Measurements from ENCODE around the gene ARHGEF26. TPM values are rescaled to one million over a fixed set of nuclear protein-coding genes. Genes with fewer than 3 reads are reported as not detected.

Gene ARHGEF26
- total and polyA plus RNA-seq, 9 donors, result 9.4 to 20.1 (median 12.2) TPM

DNA sequence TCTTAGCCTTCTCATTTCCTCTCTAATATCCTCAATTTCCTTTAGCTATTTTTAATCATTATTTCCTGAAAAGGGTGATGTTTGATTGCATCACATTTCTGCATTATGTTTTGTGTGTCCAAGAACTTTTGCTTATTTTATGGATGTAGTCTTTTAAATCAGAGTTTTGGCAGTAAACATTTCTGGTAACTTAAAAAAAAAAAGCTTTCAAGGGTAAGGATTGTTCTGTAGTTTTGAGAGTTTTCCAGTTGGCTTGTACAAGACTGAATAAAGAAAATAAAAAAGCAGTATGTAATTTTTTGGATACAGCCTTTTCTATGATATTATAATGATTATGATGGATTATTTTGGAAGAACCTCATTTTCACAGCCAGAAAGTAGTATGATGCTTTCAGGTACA, 103.7 kb downstream of the ARHGEF26 start:
- H3K36me3 ChIP-seq (ENCODE audit: control insufficient read depth, insufficient read depth, low read length), result peaks cover 5% of the 10 kb centered on the region
- H3K4me3 ChIP-seq (ENCODE audit: low read length), result no peak overlapping the region
- H3K9me3 ChIP-seq (replicated peaks; ENCODE audit: control insufficient read depth, low read depth, low read length), result no peaks in the 10 kb centered on the region
- H3K27me3 ChIP-seq (ENCODE audit: control insufficient read depth, insufficient read depth, low read length), result no peaks in the 10 kb centered on the region
- DNase-seq, result peak; percentile 89
- peaks cover 5% of the 10 kb centered on the region for H3K4me1 ChIP-seq (ENCODE audit: control insufficient read depth, insufficient read depth, low read length)
- H3K27ac ChIP-seq (ENCODE audit: low read length), result peak overlapping the region; percentile 78

DNA sequence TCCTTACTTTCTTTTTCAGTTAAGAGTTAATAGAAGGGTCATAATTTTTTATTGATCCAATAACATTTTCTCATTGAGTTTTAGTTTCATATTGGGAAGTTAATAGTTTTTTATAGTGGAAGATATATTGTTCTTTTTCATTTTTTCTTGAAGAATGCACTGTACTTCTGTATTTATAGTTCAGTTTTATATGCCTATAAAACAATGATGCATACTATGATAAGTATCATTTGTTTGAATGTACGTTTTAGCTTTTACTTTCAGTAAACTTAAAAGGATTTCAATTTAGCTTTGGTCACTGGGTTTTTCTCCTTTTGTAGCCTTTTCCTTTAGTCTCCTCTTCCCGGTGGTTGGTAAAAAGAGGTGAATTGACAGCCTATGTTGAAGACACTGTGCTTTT, 104.3 kb downstream of the ARHGEF26 start:
- peaks cover 2% of the 10 kb centered on the region for H3K36me3 ChIP-seq (ENCODE audit: control insufficient read depth, insufficient read depth, low read length)
- H3K9me3 ChIP-seq (replicated peaks; ENCODE audit: control insufficient read depth, low read depth, low read length), result no peaks in the 10 kb centered on the region
- H3K27ac ChIP-seq (ENCODE audit: low read length), result no peak overlapping the region
- no peak for DNase-seq
- H3K4me1 ChIP-seq (ENCODE audit: control insufficient read depth, insufficient read depth, low read length), result peaks cover 5% of the 10 kb centered on the region
- WGBS (ENCODE audit: insufficient coverage), result no CpG with 5 or more reads among the region's 2 CpGs
- no peaks in the 10 kb centered on the region for H3K27me3 ChIP-seq (ENCODE audit: control insufficient read depth, insufficient read depth, low read length)
- H3K4me3 ChIP-seq (ENCODE audit: low read length), result no peak overlapping the region

DNA sequence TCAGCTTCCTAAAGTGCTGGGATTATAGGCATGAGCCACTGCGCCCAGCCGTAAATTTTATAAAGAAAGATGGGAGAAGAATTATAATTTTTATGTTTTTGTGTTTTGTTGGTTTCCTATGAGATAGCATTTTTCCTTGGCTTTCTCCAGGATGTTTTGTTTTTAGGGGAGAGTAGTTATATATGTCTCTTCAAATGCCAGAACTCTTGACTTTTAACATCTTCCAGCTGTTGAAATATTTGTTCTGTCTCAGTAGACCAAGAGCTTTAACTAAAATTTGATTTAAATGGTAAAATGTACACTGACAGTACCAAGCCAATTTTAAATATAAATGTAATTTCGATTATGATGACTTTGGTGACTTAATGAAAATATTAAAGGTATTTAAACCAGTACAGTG, 106.3 kb downstream of the ARHGEF26 start:
- no CpG with 5 or more reads among the region's 3 CpGs for WGBS (ENCODE audit: insufficient coverage)
- DNase-seq, result peak; percentile 83

DNA sequence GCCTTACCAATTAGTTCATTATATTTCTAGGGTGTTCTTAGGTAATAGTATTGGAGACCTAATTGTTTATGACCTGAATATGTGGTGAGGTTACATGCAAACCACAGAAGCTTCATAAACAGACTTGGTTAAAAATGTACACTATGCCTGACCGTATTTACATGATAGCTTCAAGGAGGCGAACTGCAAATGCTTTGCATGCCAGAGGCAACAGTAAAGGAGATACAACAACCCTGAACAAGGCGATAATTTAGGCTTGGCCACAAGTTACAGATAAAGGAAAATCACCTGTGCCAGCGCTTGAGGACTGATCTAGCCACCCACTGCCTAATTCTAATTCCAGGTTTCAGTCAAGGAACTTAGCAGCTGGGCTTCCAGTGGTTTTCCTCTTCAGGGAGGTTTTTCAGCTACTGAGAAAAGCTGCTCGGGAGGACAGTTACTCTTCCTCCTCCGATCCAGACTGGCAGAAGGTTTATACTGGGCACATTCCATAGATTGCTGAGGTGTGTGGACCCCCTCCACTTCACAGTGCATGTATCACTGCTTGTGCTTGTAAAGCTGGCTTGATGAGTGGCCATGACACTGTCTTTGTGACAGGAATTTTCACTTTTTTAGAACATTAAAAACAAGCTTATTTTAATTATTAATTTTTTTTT, 107.5 kb downstream of the ARHGEF26 start:
- 82% methylated on average over 5 of the region's 6 CpGs for WGBS (ENCODE audit: insufficient coverage)

More for the DNA sequence above, 106.3 kb downstream of the ARHGEF26 start:
- no peaks in the 10 kb centered on the region for H3K9me3 ChIP-seq (replicated peaks; ENCODE audit: control insufficient read depth, low read depth, low read length)
- H3K36me3 ChIP-seq (ENCODE audit: control insufficient read depth, insufficient read depth, low read length), result peaks cover 2% of the 10 kb centered on the region
- H3K4me3 ChIP-seq (ENCODE audit: low read length), result no peak overlapping the region
- peaks cover 5% of the 10 kb centered on the region for H3K4me1 ChIP-seq (ENCODE audit: control insufficient read depth, insufficient read depth, low read length)
- H3K27ac ChIP-seq (ENCODE audit: low read length), result no peak overlapping the region
- no peaks in the 10 kb centered on the region for H3K27me3 ChIP-seq (ENCODE audit: control insufficient read depth, insufficient read depth, low read length)

DNA sequence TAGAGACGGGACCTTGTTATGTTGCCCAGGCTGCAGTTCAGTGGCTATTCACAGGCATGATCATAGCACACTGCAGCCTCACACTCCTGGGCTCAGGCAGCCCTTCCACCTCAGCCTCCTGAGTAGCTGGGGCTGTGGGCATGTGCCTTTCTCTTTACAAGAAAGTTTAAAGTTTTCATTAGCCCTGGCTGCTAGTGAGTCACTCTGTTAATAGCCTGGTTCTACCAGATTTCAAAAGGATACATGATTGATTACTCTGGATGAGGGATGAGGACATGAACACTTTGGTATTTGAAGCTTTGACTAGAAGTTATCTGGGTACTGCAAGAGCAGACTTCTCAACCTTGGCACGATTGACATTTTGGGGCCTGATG, 108.0 kb downstream of the ARHGEF26 start:
- peaks cover 2% of the 10 kb centered on the region for H3K36me3 ChIP-seq (ENCODE audit: control insufficient read depth, insufficient read depth, low read length)
- H3K27ac ChIP-seq (ENCODE audit: low read length), result no peak overlapping the region
- no peaks in the 10 kb centered on the region for H3K27me3 ChIP-seq (ENCODE audit: control insufficient read depth, insufficient read depth, low read length)
- no peaks in the 10 kb centered on the region for H3K9me3 ChIP-seq (replicated peaks; ENCODE audit: control insufficient read depth, low read depth, low read length)
- H3K4me1 ChIP-seq (ENCODE audit: control insufficient read depth, insufficient read depth, low read length), result peaks cover 5% of the 10 kb centered on the region
- DNase-seq, result no peak
- no CpG with 5 or more reads among the region's 2 CpGs for whole genome bisulfite sequencing (ENCODE audit: insufficient coverage)
- H3K4me3 ChIP-seq (ENCODE audit: low read length), result no peak overlapping the region

More for the DNA sequence above, 107.5 kb downstream of the ARHGEF26 start:
- H3K4me1 ChIP-seq (ENCODE audit: control insufficient read depth, insufficient read depth, low read length), result peaks cover 5% of the 10 kb centered on the region
- H3K9me3 ChIP-seq (replicated peaks; ENCODE audit: control insufficient read depth, low read depth, low read length), result no peaks in the 10 kb centered on the region
- H3K27ac ChIP-seq (ENCODE audit: low read length), result no peak overlapping the region
- no peaks in the 10 kb centered on the region for H3K27me3 ChIP-seq (ENCODE audit: control insufficient read depth, insufficient read depth, low read length)
- H3K4me3 ChIP-seq (ENCODE audit: low read length), result no peak overlapping the region
- no peak for DNase-seq
- H3K36me3 ChIP-seq (ENCODE audit: control insufficient read depth, insufficient read depth, low read length), result peaks cover 2% of the 10 kb centered on the region

DNA sequence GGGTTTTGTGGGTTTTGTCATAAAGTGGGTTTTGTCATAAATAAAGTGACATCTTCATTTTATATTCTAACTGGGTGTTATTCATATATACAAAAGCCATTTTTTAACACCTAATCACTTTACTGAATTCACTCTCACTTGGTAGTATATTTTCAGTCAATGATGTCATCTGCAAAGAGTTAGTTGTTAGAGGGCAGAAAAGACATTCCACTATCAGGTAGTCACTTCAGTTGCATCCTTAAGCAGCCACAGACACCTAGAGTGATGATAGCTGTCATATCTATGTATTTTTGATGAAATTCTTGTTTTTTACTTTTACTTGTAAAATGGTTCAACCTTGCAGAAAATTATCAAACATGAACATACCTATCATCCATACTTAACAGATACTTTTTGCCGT, 114.1 kb downstream of the ARHGEF26 start:
- Histone ChIP-seq H3K9me3 (replicated peaks; ENCODE audit: control insufficient read depth, low read depth, low read length) (no peaks in the 10 kb centered on the region), H3K27me3 (ENCODE audit: control insufficient read depth, insufficient read depth, low read length) (no peaks in the 10 kb centered on the region), H3K4me3 (ENCODE audit: low read length) (no peak overlapping the region), H3K4me1 (ENCODE audit: control insufficient read depth, insufficient read depth, low read length) (no peaks in the 10 kb centered on the region), H3K27ac (ENCODE audit: low read length) (no peak overlapping the region), H3K36me3 (ENCODE audit: control insufficient read depth, insufficient read depth, low read length) (peaks cover 1% of the 10 kb centered on the region)
- WGBS (ENCODE audit: insufficient coverage), result no CpG with 5 or more reads among the region's 1 CpG
- DNase-seq, result no peak

DNA sequence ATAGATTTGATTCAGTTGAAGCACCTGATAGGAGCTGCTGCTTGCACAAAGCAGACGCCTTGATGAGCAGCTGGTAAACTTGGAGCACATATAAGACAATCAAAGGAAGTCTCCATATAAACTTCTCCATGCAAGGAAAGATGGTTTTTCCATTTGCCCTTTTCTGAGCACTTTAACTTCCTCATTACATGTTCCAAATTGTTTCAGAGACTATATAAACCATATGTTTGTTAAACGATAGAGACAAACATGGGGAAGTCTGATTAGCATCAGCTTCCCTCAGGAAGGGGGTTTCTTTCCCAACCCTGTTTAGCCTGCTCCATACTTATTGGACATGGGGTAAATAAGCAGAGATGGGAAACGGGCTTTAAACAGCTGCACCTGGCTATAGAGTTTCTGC, 115.1 kb downstream of the ARHGEF26 start:
- Histone ChIP-seq H3K9me3 (replicated peaks; ENCODE audit: control insufficient read depth, low read depth, low read length) (no peaks in the 10 kb centered on the region), H3K4me3 (ENCODE audit: low read length) (no peak overlapping the region), H3K27me3 (ENCODE audit: control insufficient read depth, insufficient read depth, low read length) (no peaks in the 10 kb centered on the region), H3K36me3 (ENCODE audit: control insufficient read depth, insufficient read depth, low read length) (peaks cover 4% of the 10 kb centered on the region), H3K4me1 (ENCODE audit: control insufficient read depth, insufficient read depth, low read length) (no peaks in the 10 kb centered on the region), H3K27ac (ENCODE audit: low read length) (no peak overlapping the region)
- peak; percentile 38 for DNase-seq
- WGBS (ENCODE audit: insufficient coverage), result 47% methylated on average over 2 of the region's 3 CpGs

DNA sequence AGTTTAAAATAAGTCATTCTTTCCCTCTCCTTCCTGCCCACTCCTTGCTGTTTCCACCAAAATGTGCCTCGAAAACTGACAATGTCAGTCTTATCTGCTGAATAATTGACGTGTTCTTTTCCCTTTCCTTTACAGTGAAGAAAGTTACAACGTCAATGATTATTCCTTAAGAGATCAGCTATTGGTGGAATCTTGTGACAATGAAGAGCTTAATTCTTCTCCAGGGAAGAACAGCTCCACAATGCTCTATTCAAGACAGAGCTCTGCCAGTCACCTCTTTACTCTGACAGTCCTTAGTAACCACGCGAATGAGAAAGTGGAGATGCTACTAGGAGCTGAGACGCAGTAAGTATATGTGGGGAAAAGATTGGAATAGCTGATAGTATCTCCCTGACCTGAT, 119.0 kb downstream of the ARHGEF26 start:
- Histone ChIP-seq H3K4me1 (ENCODE audit: control insufficient read depth, insufficient read depth, low read length) (no peaks in the 10 kb centered on the region), H3K27me3 (ENCODE audit: control insufficient read depth, insufficient read depth, low read length) (no peaks in the 10 kb centered on the region), H3K9me3 (replicated peaks; ENCODE audit: control insufficient read depth, low read depth, low read length) (no peaks in the 10 kb centered on the region), H3K36me3 (ENCODE audit: control insufficient read depth, insufficient read depth, low read length) (peaks cover 4% of the 10 kb centered on the region), H3K27ac (ENCODE audit: low read length) (no peak overlapping the region), H3K4me3 (ENCODE audit: low read length) (no peak overlapping the region)
- WGBS (ENCODE audit: insufficient coverage), result 100% methylated on average over 1 of the region's 6 CpGs
- no peak for DNase-seq

DNA sequence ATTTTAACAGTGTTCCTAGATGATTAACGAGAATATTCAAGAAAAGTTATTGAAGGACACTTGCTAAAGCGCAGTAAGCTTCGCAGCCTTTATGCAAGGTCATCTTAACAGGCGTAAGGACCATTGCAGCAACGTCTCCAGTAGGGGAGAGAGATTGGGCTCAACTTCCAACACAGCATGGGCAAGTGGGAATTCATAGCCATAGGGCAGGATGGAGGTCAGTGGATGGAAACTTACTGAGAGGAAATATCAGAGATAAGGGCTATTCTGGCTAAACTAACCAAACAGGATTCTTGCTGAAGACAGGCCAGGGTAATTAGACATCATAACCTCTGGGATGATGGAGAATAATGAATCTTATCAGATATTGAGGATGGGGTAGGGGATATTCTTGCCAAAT, 120.3 kb downstream of the ARHGEF26 start:
- Histone ChIP-seq H3K36me3 (ENCODE audit: control insufficient read depth, insufficient read depth, low read length) (peaks cover 4% of the 10 kb centered on the region), H3K4me3 (ENCODE audit: low read length) (no peak overlapping the region), H3K27me3 (ENCODE audit: control insufficient read depth, insufficient read depth, low read length) (no peaks in the 10 kb centered on the region), H3K9me3 (replicated peaks; ENCODE audit: control insufficient read depth, low read depth, low read length) (no peaks in the 10 kb centered on the region), H3K4me1 (ENCODE audit: control insufficient read depth, insufficient read depth, low read length) (no peaks in the 10 kb centered on the region), H3K27ac (ENCODE audit: low read length) (no peak overlapping the region)
- 90% methylated on average over 4 of the region's 5 CpGs for whole genome bisulfite sequencing (ENCODE audit: insufficient coverage)
- DNase-seq, result no peak

DNA sequence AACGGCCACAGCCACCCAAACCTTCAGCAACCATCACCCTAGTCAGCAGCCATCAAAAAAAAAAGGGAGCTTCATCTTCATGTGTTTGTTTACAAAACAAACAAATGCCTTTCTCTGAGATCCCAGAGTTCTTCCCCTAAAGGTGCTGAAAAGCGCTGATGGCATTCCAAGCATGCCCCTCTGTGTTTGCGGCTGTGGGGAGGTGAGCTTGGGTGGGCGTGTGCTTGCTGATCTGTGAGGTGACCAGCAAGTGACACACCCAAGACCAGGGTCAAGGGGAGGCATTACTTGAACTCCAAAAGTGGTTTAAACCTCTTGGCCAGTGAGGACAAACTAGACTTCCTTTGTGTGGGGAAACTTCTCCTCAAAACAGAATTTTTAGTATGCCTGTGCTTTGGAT, 121.6 kb downstream of the ARHGEF26 start:
- H3K9me3 ChIP-seq (replicated peaks; ENCODE audit: control insufficient read depth, low read depth, low read length), result no peaks in the 10 kb centered on the region
- no peaks in the 10 kb centered on the region for H3K27me3 ChIP-seq (ENCODE audit: control insufficient read depth, insufficient read depth, low read length)
- H3K4me1 ChIP-seq (ENCODE audit: control insufficient read depth, insufficient read depth, low read length), result peaks cover 2% of the 10 kb centered on the region
- WGBS (ENCODE audit: insufficient coverage), result 60% methylated on average over 2 of the region's 4 CpGs
- no peak overlapping the region for H3K4me3 ChIP-seq (ENCODE audit: low read length)
- no peak for DNase-seq
- H3K36me3 ChIP-seq (ENCODE audit: control insufficient read depth, insufficient read depth, low read length), result peaks cover 4% of the 10 kb centered on the region
- no peak overlapping the region for H3K27ac ChIP-seq (ENCODE audit: low read length)

DNA sequence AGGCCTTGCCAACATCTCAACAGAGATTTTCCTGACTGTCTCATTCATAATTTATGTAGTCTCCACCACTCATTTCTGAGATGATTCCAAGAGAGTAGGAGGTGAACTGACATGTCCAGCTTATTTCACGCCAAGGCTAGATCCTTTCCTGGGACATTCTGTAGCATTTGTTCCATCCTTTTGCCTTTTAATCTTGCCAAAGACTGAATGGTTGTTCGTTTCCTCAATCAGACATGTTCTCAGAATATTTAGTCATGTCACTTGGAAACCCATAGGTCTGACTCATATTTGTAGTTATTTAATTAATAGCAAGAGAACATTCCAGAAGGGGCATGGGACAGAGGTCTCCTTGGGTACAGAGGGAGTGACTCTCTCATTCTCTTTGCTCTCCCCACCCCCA, 122.2 kb downstream of the ARHGEF26 start:
- peak; percentile 58 for DNase-seq
- WGBS (ENCODE audit: insufficient coverage), result no CpG with 5 or more reads among the region's 2 CpGs
- H3K27me3 ChIP-seq (ENCODE audit: control insufficient read depth, insufficient read depth, low read length), result no peaks in the 10 kb centered on the region

More for the DNA sequence above, 122.2 kb downstream of the ARHGEF26 start:
- H3K4me3 ChIP-seq (ENCODE audit: low read length), result no peak overlapping the region
- peaks cover 2% of the 10 kb centered on the region for H3K4me1 ChIP-seq (ENCODE audit: control insufficient read depth, insufficient read depth, low read length)
- no peak overlapping the region for H3K27ac ChIP-seq (ENCODE audit: low read length)
- H3K9me3 ChIP-seq (replicated peaks; ENCODE audit: control insufficient read depth, low read depth, low read length), result no peaks in the 10 kb centered on the region
- peaks cover 4% of the 10 kb centered on the region for H3K36me3 ChIP-seq (ENCODE audit: control insufficient read depth, insufficient read depth, low read length)

Measured in muscle of leg (tissue), 11 donors.